Measurements from ENCODE around the gene UVSSA.
"Not testable (repeated sequence)": the region's sequence is repeated elsewhere in the genome, so short reads cannot be mapped to it uniquely, and the experiment has no call there.

Gene UVSSA

DNA sequence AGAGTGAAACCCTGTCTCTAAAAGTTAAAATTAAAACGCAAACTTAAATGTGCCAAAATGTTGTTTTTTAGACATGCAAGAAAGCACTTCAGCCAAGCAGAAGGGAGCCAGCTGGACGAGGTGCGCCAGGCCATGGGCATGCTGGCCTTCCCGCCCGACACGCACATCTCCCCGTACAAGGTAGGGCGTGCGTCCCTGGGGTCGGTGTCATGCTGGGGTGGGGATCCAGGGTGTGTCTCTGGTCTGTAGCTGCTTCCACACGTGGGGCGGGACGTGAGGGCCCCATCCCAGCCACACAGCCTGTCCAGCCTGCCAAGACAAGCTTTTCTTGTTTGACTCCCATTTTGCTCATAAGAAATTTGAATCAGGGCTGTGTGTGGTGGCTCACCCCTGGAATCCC, 14.3 kb upstream of the UVSSA start:
- DNase-seq = no peak

DNA sequence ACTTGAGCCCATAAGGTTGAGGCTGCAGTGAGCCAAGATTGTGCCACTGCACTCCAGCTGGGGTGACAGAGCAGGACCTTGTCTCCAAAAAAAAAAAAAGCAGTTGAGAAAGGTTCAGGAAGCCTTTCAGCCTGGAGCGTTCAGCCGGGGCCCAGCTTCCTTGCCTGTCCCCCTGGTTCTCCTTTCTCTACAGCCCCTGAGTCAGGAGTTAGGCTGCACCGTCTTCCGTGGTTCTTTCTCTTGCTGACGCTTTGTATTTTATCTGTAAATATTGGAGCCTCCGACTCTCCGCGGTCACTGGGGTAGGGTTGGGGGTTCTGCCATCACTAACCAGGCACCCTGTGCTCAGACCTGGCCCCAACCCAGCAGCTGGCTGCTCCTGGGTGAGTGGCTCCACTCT, 13.8 kb upstream of the UVSSA start:
- no peak for DNase-seq

- DNase-seq = not testable (repeated sequence)
Measured at GRCh38 chr4:1333851-1334578, 13.0 kb upstream of the UVSSA start.

GRCh38 chr4:1334579-1334895, 12.5 kb upstream of the UVSSA start:
- no peak for DNase-seq

DNA sequence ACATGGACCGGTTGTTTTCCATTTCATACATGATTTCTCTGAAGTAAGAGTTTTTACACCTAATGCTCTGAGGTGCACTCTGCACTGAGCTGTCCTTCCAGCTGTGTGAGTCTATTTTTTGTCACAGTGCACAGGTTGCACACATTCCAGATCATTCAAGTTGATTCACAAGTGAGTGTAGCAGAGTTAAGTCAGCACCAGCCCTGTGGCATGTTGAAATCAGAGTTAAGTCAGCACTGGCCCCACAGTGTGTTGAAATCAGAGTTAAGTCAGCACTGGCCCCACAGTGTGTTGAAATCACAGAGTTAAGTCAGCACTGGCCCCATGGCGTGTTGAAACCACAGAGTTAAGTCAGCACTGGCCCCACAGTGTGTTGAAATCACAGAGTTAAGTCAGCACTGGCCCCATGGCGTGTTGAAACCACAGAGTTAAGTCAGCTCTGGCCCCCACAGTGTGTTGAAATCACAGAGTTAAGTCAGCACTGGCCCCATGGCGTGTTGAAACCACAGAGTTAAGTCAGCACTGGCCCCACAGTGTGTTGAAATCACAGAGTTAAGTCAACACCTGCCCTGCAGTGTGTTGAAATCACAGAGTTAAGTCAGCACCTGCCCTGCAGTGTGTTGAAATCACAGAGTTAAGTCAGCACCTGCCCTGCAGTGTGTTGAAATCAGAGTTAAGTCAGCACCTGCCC, 11.7 kb upstream of the UVSSA start:
- not testable (repeated sequence) for DNase-seq

DNA sequence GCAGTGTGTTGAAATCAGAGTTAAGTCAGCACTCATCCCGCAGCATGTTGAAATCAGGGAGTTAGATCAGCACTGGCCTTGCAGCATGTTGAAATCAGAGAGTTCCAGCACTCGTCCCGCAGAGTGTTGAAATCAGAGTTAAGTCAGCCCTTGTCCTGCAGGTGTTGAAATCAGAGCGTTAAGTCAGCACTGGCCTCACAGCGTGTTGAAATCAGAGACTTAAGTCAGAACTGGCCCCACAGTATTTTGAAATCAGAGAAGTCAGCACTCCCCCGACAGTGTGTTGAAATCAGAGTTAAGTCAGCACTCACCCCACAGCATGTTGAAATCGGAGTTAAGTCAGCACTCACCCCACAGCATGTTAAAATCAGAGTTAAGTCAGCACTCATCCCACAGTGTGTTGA, 10.9 kb upstream of the UVSSA start:
- DNase-seq = no peak

GRCh38 chr4:1337376-1337831, 9.6 kb upstream of the UVSSA start:
- peak; percentile 43 for DNase-seq

- DNase-seq = no peak
Measured at GRCh38 chr4:1337951-1338751, 8.9 kb upstream of the UVSSA start.

DNA sequence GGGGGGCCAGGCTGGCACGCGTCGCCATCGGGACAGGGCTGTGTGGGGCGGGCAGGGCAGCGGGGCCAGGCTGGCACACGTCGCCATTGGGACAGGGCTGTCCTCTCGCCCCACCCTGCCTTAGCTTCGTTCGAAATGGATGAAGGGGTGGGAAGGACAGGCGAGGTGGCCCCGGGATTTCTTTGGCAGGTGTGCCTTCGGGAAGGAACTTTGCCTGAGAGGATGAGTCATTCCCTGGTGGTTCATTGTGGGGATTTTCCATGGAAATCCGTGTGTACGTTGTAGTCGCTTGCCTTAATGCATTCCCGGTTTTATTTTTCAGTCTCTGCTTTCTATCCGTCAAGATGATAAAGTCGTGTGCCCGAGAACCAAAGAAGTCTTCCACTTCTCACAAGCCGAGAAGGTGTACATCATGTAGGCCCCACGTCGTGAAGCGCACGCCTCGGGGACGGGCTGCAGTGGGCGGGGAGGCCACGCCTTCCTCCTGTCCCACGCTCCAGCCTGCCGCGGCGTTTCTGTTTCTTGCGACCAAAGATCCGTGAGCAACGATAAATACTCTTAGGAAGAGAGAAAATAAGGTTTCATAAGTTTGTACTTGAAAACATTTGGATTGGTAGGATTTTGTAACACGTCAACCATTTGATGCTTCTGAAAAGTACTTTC, 8.1 kb upstream of the UVSSA start:
- no peak for DNase-seq

DNA sequence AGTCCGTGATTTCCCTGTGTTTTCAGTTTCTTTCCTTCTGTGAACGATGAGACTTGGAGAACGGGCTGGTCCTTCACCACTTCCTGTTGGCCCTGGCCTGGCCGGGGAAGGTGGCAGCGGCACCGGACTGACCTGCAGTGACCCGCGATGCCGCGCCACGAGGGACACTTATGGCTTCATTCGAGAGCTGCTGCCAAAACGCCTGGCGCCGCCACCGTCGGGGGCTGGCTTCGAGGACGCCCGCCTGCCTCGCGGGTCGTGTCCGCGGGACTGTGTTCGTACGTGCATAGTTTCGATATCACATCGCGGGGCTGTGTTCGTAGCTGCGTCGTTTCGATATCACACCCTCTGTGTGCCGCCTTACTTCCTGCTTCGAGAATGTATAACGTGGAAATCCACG, 7.5 kb upstream of the UVSSA start:
- no peak for DNase-seq

- no peak for DNase-seq
Measured at GRCh38 chr4:1340181-1340747, 6.7 kb upstream of the UVSSA start.

DNA sequence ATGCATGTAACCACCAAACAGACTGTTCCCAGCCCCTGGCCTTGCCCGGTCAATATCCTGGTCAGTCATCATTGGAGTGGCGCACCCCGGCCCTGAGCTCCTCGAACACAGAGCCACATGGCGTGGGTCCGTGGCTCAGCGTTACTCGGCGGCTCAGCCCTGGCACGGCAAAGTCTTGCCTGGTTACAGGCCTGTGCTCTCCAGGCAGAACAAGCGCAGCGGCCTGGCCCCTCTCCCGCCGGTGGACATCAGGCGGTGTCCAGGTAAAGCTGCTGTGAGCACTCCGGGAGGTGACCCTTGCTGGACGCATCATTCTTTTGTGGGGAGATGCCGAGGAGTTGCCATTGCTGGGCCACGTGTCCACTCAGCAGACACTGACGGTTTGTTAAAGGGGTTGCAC, 6.1 kb upstream of the UVSSA start:
- no peak for DNase-seq

- no peak for DNase-seq
Measured at GRCh38 chr4:1342003-1342402, 5.0 kb upstream of the UVSSA start.

DNA sequence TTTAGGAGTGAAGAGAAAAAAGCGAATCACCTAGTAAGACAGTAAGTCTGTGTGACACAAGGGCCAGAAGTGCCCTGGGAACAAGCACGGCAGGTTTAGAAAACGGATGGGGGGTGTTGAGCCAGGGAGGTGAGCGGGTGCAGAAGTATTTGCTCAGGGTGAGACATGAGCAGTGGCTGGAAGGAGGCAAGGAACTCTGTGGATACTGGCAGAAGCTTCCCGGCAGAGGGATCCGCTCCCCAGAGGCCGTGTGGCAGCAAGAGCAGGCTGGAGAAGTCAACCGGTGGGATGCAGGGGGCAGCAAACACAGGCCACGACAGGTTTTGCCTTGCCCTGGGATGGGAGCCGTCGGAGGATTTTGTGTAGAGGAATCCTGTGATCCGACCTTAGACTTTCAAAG, 2.3 kb upstream of the UVSSA start:
- DNase-seq = no peak

- peak; percentile 22 for DNase-seq
Measured at GRCh38 chr4:1345903-1346780, 866 bp upstream of the UVSSA start.

DNA sequence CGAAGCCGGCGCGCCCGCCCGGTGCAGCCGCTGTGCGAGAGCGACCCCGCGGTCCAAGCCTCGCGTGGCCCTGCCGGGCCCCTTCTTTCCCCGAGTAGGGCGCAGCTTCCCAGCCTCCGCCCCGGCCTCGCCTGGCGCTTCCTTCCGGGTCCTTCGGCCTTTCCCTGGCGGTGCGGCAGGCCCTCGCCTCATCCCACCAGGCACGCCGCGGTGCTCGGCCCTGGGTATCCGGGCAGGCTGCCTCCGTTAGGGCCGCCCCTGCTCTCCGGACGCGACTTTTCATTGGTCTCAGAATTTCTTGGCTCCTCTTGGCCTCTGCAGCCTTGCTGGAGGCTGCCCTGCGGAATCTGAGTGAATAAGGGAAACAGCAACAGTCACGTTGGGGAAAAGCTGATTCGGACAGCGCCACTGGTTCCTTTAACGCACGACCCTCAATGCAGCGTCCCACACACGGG, 429 bp downstream of the UVSSA start:
- no peak for DNase-seq

GRCh38 chr4:1348014-1348513, 1.1 kb downstream of the UVSSA start:
- no peak for DNase-seq

- no peak for DNase-seq
Measured at GRCh38 chr4:1348746-1349145, 1.7 kb downstream of the UVSSA start.

DNA sequence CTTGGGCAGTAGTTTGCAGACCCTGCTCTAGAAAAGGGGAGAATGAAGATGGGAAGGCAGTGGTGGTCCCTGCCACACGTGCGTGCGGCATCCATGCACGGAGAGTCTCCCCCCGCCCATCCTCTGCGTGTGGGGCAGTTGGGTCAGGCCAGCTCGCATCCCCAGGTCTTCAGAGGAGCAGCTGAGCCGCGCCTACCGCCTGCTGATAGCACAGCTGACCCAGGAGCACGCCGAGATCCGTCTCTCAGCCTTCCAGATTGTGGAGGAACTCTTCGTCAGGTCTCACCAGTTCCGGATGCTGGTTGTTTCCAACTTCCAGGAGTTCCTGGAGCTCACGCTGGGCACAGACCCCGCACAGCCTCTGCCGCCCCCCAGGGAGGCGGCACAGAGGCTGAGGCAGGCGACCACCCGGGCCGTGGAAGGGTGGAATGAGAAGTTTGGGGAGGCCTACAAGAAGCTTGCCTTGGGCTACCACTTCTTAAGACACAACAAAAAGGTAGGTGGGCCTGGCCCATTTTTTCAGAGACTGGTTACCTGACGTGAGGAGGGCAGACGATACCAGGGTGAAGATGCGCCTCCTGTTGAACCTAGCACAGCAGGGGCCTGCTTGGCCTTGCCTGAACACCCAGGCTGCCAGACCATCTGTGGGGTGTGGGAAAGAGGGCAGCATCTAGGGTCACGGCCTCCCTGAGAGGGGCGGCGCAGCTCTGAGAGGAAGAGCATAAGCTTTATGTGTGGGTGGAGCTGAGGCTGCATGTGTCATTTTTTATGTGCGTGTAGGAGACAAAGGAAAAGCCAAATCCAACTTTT, 2.6 kb downstream of the UVSSA start:
- no peak for DNase-seq

DNA sequence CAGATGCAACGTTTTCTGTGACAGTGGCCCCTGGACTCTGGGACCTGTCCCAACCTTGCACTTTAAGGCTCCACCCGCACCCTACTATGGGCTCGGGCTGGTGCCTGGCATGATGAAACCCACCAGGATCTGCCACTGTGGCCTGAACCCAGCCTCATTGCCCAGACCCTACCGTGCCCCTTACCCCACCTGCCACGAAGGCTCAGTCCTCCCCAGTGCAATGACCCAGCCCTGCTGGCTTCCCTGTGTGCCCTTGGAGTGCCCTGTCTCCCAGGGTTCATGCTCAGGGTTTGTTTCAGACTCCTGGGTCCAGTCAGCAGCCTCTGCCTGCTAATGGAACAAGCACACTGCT, 3.1 kb downstream of the UVSSA start:
- DNase-seq = no peak
